ENCODE measurements around the gene PAX2. TPM values are rescaled to one million over a fixed set of nuclear protein-coding genes. Genes with fewer than 3 reads are reported as not detected.

The PAX2 gene
- total RNA-seq, 1 donor from 2014 or later = not detected

GRCh38 chr10:100727808-100728207 lies 17.6 kb upstream of the PAX2 start:
- Mint-ChIP-seq H3K27ac (ENCODE audit: unreplicated experiment) (no peak overlapping the region), H3K4me3 (ENCODE audit: unreplicated experiment) (no peak overlapping the region), H3K4me1 (ENCODE audit: low read depth, unreplicated experiment) (peaks cover 17% of the 10 kb centered on the region), H3K27me3 (ENCODE audit: unreplicated experiment) (peaks cover 49% of the 10 kb centered on the region), H3K9me3 (ENCODE audit: unreplicated experiment) (peaks cover 6% of the 10 kb centered on the region), H3K36me3 (ENCODE audit: unreplicated experiment) (no peaks in the 10 kb centered on the region)
- DNase-seq = no peak
- no peak for TF ChIP-seq CTCF (IDR thresholded peaks at IDR 0.05; ENCODE audit: partially characterized antibody, unreplicated experiment)

DNA sequence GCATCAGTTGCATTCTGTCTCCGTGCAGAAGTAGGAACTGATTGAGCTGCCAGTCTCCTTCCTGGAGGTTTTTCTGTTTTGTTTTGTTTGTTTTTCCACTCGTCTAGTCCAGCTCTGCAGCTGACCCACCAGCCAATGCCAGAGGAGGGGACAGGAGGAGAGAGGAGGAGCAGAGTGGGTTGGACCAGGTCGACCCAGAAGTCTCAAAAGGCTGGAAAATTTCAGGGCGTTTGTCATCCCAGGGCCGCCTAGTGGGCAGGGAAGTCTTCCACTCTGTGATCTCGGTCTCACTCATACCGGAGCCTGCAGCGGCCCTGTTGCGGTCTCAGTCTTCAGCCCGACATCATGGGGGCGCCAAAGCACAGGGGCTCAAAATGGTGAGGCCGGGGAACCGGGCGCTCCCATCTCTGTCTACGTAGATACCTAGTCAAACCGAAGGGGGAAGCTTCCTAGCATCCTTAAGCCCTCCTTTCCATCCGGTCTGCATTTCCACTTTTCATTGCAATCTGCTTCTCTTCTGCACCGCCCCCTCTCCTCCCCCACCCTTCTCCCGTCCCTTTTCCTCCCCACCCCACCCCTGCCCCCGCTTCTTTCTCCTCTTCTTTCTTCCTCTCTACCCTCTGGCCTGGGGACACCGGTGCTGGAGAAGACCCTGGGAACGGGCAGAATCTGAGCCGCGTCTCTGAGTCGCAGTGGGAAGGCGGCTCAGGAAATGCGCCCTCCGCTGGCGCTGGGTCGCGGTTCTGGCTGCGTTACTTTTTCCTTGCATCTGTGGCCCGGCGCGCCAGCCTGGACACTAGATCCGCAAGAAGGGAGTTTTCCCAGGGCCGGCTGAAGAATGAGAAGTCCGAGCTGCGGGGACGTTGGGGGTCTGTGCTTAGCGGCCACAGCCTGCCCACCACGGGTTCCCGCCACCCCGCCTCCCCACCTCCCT lies 16.2 kb upstream of the PAX2 start:
- peak; percentile 35 for TF ChIP-seq CTCF (IDR thresholded peaks at IDR 0.05; ENCODE audit: partially characterized antibody, unreplicated experiment)
- peaks cover 9% of the 10 kb centered on the region for H3K9me3 Mint-ChIP-seq (ENCODE audit: unreplicated experiment)
- no peaks in the 10 kb centered on the region for H3K36me3 Mint-ChIP-seq (ENCODE audit: unreplicated experiment)
- H3K4me3 Mint-ChIP-seq (ENCODE audit: unreplicated experiment) = no peak overlapping the region
- no peak overlapping the region for H3K27ac Mint-ChIP-seq (ENCODE audit: unreplicated experiment)
- peaks cover 48% of the 10 kb centered on the region for H3K27me3 Mint-ChIP-seq (ENCODE audit: unreplicated experiment)
- H3K4me1 Mint-ChIP-seq (ENCODE audit: low read depth, unreplicated experiment) = peaks cover 20% of the 10 kb centered on the region
- DNase-seq = peak; percentile 76

DNA sequence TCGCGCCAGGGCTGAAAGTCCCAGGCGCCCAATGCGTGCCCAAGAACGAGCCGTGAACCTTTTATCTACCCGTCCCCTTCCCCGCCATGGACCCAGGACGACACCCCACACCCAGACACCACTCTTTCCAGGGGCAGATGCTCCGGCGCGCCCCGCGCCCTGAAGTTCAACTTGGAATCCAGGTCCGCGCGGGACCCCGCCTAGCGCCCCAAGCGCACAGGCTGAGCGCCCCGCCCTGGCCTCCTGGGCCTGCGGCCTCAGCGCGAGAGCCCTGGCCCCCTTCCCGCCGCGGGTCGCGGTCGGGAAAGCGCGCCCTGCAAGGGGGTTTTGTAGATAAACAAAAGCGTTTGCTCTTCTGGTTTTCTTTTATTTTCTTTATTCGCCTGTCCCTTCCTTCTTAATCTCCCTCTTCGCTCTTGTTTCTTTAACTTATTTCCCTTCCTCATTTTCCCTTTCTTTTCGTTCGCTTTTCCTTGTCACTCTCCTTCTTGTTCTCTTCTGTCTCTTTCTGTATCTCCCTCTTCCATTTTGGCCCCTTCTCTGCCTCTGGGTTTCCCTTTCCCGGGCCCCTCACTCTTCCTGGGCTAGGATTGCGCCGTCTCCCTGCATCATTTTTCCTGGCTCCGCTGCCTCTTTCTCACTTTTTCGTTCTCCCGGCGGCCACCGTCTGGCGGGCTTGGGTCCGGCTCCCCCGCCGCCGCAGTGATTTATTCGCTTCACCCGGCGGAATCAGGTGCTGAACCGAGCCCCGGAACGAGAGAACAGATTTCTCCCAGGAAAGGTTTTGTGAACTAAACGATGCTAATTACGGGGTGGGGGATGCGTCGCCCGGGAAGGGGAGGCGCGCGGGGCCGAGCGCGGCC lies 15.3 kb upstream of the PAX2 start:
- Mint-ChIP-seq H3K36me3 (ENCODE audit: unreplicated experiment) (no peaks in the 10 kb centered on the region), H3K27me3 (ENCODE audit: unreplicated experiment) (peaks cover 57% of the 10 kb centered on the region), H3K9me3 (ENCODE audit: unreplicated experiment) (peaks cover 15% of the 10 kb centered on the region), H3K4me3 (ENCODE audit: unreplicated experiment) (peak overlapping the region; percentile 63), H3K27ac (ENCODE audit: unreplicated experiment) (no peak overlapping the region), H3K4me1 (ENCODE audit: low read depth, unreplicated experiment) (peaks cover 23% of the 10 kb centered on the region)
- peak; percentile 46 for DNase-seq
- no peak for TF ChIP-seq CTCF (IDR thresholded peaks at IDR 0.05; ENCODE audit: partially characterized antibody, unreplicated experiment)

- peak; percentile 28 for DNase-seq
- TF ChIP-seq CTCF (IDR thresholded peaks at IDR 0.05; ENCODE audit: partially characterized antibody, unreplicated experiment) = no peak
- H3K4me3 Mint-ChIP-seq (ENCODE audit: unreplicated experiment) = peak overlapping the region; percentile 67
- peaks cover 53% of the 10 kb centered on the region for H3K27me3 Mint-ChIP-seq (ENCODE audit: unreplicated experiment)
- peaks cover 23% of the 10 kb centered on the region for H3K4me1 Mint-ChIP-seq (ENCODE audit: low read depth, unreplicated experiment)
- H3K27ac Mint-ChIP-seq (ENCODE audit: unreplicated experiment) = no peak overlapping the region
- peaks cover 15% of the 10 kb centered on the region for H3K9me3 Mint-ChIP-seq (ENCODE audit: unreplicated experiment)
- no peaks in the 10 kb centered on the region for H3K36me3 Mint-ChIP-seq (ENCODE audit: unreplicated experiment)
Observed at GRCh38 chr10:100730725-100731406, 14.5 kb upstream of the PAX2 start.

Data from glutamatergic neuron (in vitro differentiated cells).